Karpas-422 (cell line): ENCODE measurements around the gene PMEL. TPM values are rescaled to one million over a fixed set of nuclear protein-coding genes. Genes with fewer than 3 reads are reported as not detected.
"Not testable (repeated sequence)": the region's sequence is repeated elsewhere in the genome, so short reads cannot be mapped to it uniquely, and the experiment has no call there.

Experiments
- DNase-seq: peaks from one replicate; pipeline ENCODE4 v3.0.0-alpha.2; 2015
- H2AFZ ChIP-seq: fragments of 200-600 bp; sonication (generic); 2 replicates; pipeline ENCODE4 v1.6.1; 2014; ENCODE audit warnings: antibody characterized with exemption, low read length, mixed read lengths
- H3K27ac ChIP-seq: fragments of 200-600 bp; sonication (generic); 2 replicates; pipeline ENCODE4 v1.5.1; 2014; ENCODE audit warnings: mild to moderate bottlenecking, low read length, moderate library complexity
- H3K27me3 ChIP-seq: fragments of 200-600 bp; sonication (generic); 2 replicates; pipeline ENCODE4 v1.6.1; 2014; ENCODE audit warnings: low read length, mixed read lengths
- H3K36me3 ChIP-seq: fragments of 200-600 bp; sonication (generic); 2 replicates; pipeline ENCODE4 v1.6.1; 2014; ENCODE audit warnings: low read length, mixed read lengths; ENCODE audit not compliant: insufficient read depth
- H3K4me1 ChIP-seq: fragments of 200-600 bp; sonication (generic); 2 replicates; pipeline ENCODE4 v1.6.1; 2014; ENCODE audit warnings: mild to moderate bottlenecking, low read length, mixed read lengths
- H3K4me2 ChIP-seq: fragments of 200-600 bp; sonication (generic); 2 replicates; pipeline ENCODE4 v1.6.1; 2014; ENCODE audit warnings: low read length, low read depth, mild to moderate bottlenecking; ENCODE audit not compliant: poor library complexity, severe bottlenecking
- H3K4me3 ChIP-seq: fragments of 200-600 bp; sonication (generic); 2 replicates; pipeline ENCODE4 v1.5.1; 2014; ENCODE audit warnings: mild to moderate bottlenecking, antibody characterized with exemption, low read length, mixed read lengths
- H3K79me2 ChIP-seq: fragments of 200-600 bp; sonication (generic); 2 replicates; pipeline ENCODE4 v1.6.1; 2014; ENCODE audit warnings: mild to moderate bottlenecking, low read length, mixed read lengths
- H3K9ac ChIP-seq: fragments of 200-600 bp; sonication (generic); 2 replicates; pipeline ENCODE4 v1.6.0; 2014; ENCODE audit warnings: low read length
- H3K9me2 ChIP-seq: fragments of 200-600 bp; sonication (generic), shearing (Covaris generic); replicated peaks from 2 replicates; pipeline ENCODE4 v1.6.0; 2014; ENCODE audit warnings: mild to moderate bottlenecking, low read length, moderate library complexity; ENCODE audit not compliant: insufficient read depth
- H3K9me3 ChIP-seq: fragments of 300-700, 200-600 bp; sonication (generic); 2 replicates; pipeline ENCODE4 v1.6.1; 2014; ENCODE audit warnings: low read length, mixed read lengths
- H4K20me1 ChIP-seq: fragments of 200-600 bp; sonication (generic); 2 replicates; pipeline ENCODE4 v1.6.1; 2014; ENCODE audit warnings: mild to moderate bottlenecking, antibody characterized with exemption, low read length, low read depth; ENCODE audit not compliant: insufficient read depth
- total RNA-seq: library from RNA; depleted of rRNA; stranded (reverse); fragments of >200 nt; shearing (Covaris generic); gene quantifications from 2 replicates; pipeline ENCODE4 v1.2.3, GENCODE V29; 2014; ENCODE audit warnings: low replicate concordance

The PMEL gene
- total RNA-seq, 1 experiment from 2014 or later: 8.8 TPM

DNA sequence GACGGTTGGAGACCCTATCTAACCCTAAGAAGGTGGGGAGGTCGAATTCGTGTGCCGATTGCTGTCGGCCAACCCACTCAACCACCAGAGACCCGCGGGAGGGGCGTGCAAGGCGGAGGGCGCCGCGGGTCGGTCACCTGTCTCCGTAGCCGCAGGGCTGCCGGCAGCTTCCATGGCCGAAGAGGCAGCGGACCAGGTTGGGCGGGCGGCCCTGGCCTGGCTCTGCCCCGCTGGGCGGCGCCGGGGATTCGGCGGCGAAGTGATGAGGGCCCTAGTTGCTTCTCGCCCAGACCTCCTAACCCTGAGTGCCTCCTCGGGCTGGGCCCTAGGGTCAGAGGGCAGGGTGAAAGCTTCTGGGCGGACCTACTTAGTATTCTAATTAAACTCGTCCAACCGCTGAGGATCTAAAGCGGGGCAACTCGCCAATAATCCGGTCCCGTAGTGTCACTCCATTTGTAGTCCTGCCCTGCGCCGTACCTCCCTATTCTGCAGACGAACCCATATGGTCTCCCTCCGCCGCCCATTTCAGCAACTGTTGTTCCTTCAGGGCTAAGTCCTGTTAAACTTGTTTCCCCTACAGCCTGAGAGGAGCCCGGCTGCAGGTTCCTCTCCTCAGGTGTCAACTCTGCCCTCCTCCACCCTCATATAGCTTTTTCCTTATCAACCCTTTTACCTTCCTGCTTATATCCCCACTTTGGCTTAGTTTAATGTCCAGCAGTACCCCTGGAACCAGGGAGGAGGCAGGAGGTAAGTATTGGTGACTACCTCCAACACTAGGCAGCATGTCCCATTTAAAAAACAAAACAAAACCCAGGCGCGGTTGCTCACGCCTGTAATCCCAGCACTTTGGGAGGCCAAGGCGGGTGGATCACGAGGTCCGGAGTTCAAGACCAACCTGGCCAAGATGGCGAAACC, 38.0 kb downstream of the PMEL start, which contains the start of gene PYM1:
PYM1 (minus strand) TSS at position 307 of the 915 bp plus-strand sequence; CDS start at position 174, 133 bp downstream.
- Histone ChIP-seq H3K9me3 (no peaks in the 10 kb centered on the region), H3K27me3 (no peaks in the 10 kb centered on the region), H3K4me3 (peak within 1 kb of the TSS; percentile 86), H2AFZ (no peak within 1 kb of the TSS), H3K9me2 (no peaks in the 10 kb centered on the region), H4K20me1 (no peaks in the 10 kb centered on the region; the same call in 1 of the 2 replicates), H3K36me3 (peaks cover 11% of the 10 kb centered on the region; the same call in 1 of the 2 replicates), H3K4me1 (peaks cover 50% of the 10 kb centered on the region), H3K79me2 (peaks cover 53% of the 10 kb centered on the region), H3K27ac (peak within 1 kb of the TSS; percentile 96), H3K9ac (peak within 1 kb of the TSS; percentile 87), H3K4me2 (peak within 1 kb of the TSS; percentile 88)
- peak; percentile 96 for DNase-seq

DNA sequence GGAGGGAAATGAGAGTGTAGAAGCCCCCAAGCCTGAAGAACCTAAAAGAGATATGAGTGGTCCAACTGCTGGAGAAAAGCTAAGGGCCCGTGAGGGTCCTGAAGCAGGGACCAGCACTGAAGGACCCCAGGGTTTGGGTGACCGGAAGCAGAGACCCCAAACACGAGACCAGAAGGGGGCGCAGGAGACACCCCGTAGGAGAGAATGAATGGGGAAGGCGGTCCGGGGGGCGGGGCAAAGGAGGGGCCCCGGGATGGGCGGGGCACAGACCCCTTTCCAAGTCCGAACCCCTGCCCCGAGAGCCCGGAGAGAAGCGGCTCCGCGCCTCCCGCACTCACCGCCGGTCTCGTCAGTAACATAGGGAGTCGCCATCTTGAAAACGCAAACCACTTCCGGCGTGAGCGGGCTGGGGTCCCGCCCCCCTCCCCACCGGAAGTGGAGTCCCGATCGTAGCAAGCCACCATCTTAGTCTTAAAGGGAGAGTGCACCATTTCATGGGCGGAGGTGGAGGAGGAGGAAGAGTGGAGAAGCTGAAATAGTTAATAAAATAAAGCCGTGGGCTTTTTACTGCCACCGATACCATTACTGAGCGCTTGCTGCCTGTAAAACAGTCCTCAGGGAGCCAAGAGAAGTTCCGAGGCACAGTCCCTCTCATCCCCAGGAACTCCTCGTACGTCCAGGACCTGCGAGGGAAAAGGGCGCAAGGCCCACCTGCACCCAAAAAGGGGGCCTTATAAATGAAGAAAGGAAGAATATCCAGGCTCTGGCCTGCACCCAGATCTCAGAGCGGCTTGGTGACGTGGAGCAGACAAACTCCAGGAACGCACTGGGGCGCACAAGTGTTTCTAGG, 38.9 kb downstream of the PMEL start:
- DNase-seq: peak; percentile 97
- Histone ChIP-seq H3K9me3 (no peaks in the 10 kb centered on the region), H3K27ac (peak overlapping the region; percentile 96), H3K4me1 (peaks cover 48% of the 10 kb centered on the region), H3K79me2 (peaks cover 53% of the 10 kb centered on the region), H4K20me1 (no peaks in the 10 kb centered on the region; the same call in 1 of the 2 replicates), H3K4me2 (peak overlapping the region; percentile 88), H3K36me3 (peaks cover 17% of the 10 kb centered on the region; the same call in 1 of the 2 replicates), H3K9me2 (no peaks in the 10 kb centered on the region), H3K4me3 (peak overlapping the region; percentile 86), H3K9ac (peak overlapping the region; percentile 87), H3K27me3 (no peaks in the 10 kb centered on the region), H2AFZ (no peak overlapping the region)

DNA sequence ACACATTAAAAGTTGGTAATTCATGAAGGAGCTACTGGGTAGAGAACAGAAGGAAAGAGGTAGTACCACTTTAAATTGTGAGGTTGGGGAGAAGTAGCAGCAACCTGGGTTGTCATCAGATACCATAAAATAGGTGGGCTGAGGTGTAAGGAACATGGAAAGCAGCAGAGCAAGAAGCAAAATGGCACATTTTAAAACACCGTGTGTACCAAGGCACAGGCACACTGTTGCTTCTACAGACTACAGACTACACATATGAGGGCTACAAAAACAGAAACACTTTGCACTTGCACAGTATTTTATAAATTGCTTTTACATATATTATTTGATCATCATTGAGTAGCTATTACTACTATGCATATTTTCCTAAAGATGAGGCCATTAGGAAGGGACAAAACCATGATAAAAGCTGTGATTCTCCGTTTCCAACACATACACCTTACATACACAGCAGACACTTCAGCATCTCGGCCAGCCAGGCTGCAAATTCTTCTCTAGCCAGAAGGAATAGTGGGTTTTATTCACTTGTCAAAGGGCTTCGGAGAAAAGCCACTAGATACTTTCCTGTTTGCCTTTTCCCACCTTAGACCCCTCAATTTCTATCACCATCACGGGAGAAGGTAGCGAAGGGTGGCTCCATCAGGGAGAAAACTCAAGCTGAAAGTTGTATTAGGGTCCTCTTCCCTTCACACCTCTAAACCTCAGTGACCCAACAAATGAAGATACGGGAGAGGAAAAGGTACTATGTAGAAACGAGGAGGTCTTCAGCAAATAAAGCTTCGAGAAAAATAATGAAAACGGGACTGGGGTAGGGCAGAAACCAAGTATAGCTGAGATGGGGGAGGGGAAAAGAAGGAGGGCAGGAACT, 39.7 kb downstream of the PMEL start:
- H3K27ac ChIP-seq: peak overlapping the region; percentile 96
- peak overlapping the region; percentile 87 for H3K9ac ChIP-seq
- peaks cover 62% of the 10 kb centered on the region for H3K79me2 ChIP-seq
- H3K4me3 ChIP-seq: peak overlapping the region; percentile 86
- no peak overlapping the region for H2AFZ ChIP-seq
- no peaks in the 10 kb centered on the region for H3K27me3 ChIP-seq
- H3K4me2 ChIP-seq: peak overlapping the region; percentile 88
- H3K9me3 ChIP-seq: no peaks in the 10 kb centered on the region
- peaks cover 19% of the 10 kb centered on the region; the same call in 1 of the 2 replicates for H3K36me3 ChIP-seq
- H3K9me2 ChIP-seq: no peaks in the 10 kb centered on the region
- H3K4me1 ChIP-seq: peaks cover 45% of the 10 kb centered on the region
- no peaks in the 10 kb centered on the region; the same call in 1 of the 2 replicates for H4K20me1 ChIP-seq
- DNase-seq: peak; percentile 51

DNA sequence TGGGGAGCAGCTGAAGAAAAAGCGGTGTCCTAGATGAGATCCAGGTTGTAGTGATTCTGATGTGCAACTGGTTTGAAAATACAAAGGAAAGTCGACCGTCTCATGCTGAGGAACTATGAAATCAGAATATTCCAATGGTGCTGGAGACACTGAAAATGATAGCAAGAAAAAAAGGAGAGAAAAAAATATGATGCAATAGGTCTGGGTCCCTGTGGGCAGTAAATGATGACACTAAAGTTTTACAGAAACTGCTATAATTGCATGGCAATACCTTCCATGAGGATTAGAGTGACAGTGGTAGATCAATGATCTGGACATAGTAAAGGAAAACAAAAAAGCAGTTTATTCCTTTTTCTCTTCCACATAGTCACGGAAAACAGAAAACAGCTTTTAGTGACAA, 40.5 kb downstream of the PMEL start:
- Histone ChIP-seq H3K4me3 (peak overlapping the region; percentile 86), H4K20me1 (no peaks in the 10 kb centered on the region; the same call in 1 of the 2 replicates), H3K9me2 (no peaks in the 10 kb centered on the region), H3K4me1 (peaks cover 38% of the 10 kb centered on the region), H3K36me3 (peaks cover 24% of the 10 kb centered on the region; the same call in 1 of the 2 replicates), H3K79me2 (peaks cover 69% of the 10 kb centered on the region), H2AFZ (no peak overlapping the region), H3K9ac (peak overlapping the region; percentile 87; the same call in 1 of the 2 replicates), H3K4me2 (peak overlapping the region; percentile 88), H3K27ac (peak overlapping the region; percentile 96; the same call in 1 of the 2 replicates), H3K9me3 (no peaks in the 10 kb centered on the region), H3K27me3 (no peaks in the 10 kb centered on the region)
- no peak for DNase-seq

- Histone ChIP-seq H3K36me3 (peaks cover 29% of the 10 kb centered on the region; the same call in 1 of the 2 replicates), H3K4me1 (peaks cover 21% of the 10 kb centered on the region), H3K79me2 (peaks cover 84% of the 10 kb centered on the region)
- not testable (repeated sequence) for H3K4me3 ChIP-seq, H3K9ac ChIP-seq, H3K4me2 ChIP-seq, H3K27ac ChIP-seq, H3K9me3 ChIP-seq, DNase-seq, H3K27me3 ChIP-seq, H4K20me1 ChIP-seq, H2AFZ ChIP-seq, H3K9me2 ChIP-seq
Measured at GRCh38 chr12:55923648-55924047, 42.2 kb downstream of the PMEL start.

DNA sequence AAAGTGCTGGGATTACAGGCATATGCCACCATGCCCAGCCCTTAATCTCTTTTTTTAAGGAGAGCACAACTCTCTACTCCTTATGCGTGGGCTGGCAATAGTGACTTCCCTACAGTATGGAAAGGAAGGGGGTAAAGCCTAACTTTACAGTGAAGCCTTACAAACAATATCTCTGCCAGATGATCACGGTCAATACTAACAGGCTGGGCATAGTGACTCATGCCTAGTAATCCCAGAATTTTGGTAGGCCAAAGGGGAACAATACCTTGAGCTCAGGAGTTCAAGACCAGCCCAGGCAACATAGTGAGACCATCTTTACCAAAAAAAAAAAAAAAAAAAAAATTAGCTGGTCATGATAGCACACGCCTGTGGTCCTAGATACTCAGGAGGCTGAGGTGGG, 43.7 kb downstream of the PMEL start:
- Histone ChIP-seq H3K4me3 (no peak overlapping the region), H2AFZ (no peak overlapping the region), H3K27ac (no peak overlapping the region), H3K4me2 (no peak overlapping the region), H3K9me3 (no peaks in the 10 kb centered on the region), H3K9me2 (no peaks in the 10 kb centered on the region), H4K20me1 (no peaks in the 10 kb centered on the region; the same call in 1 of the 2 replicates), H3K36me3 (peaks cover 29% of the 10 kb centered on the region; the same call in 1 of the 2 replicates), H3K79me2 (peaks cover 91% of the 10 kb centered on the region), H3K27me3 (no peaks in the 10 kb centered on the region), H3K9ac (no peak overlapping the region), H3K4me1 (peaks cover 19% of the 10 kb centered on the region)
- no peak for DNase-seq

- not testable (repeated sequence) for H3K9me2 ChIP-seq, H3K4me3 ChIP-seq, DNase-seq, H3K9ac ChIP-seq, H3K27me3 ChIP-seq, H3K4me2 ChIP-seq, H2AFZ ChIP-seq, H3K4me1 ChIP-seq, H3K9me3 ChIP-seq, H3K27ac ChIP-seq, H4K20me1 ChIP-seq
- H3K36me3 ChIP-seq: peaks cover 21% of the 10 kb centered on the region; the same call in 1 of the 2 replicates
- H3K79me2 ChIP-seq: peaks cover 92% of the 10 kb centered on the region
Measured at GRCh38 chr12:55919032-55919431, 46.8 kb downstream of the PMEL start.
